Measurements from ENCODE around the gene ALDH3B1.

- no peak for TF ChIP-seq CTCF (conservative IDR thresholded peaks at IDR 0.05 in 1 of 2, IDR thresholded peaks at IDR 0.05 in 1 of 2; ENCODE audit: low read depth in 1 of 2, low read length in 2 of 2)
- no peak for TF ChIP-seq EZH2 (IDR thresholded peaks at IDR 0.05; ENCODE audit: low read length, missing control alignments)
Measured at GRCh38 chr11:68014157-68014946, 4.2 kb downstream of the ALDH3B1 start.
